H9 (cell line): ENCODE measurements around the gene NPTX1. TPM values are rescaled to one million over a fixed set of nuclear protein-coding genes. Genes with fewer than 3 reads are reported as not detected.

Source experiments
- DNase-seq: peaks from one replicate; pipeline ENCODE4 v3.0.0-alpha.2; 2017
- H2AFZ ChIP-seq: one replicate; pipeline ENCODE4 v1.6.1; 2013; ENCODE audit warnings: mild to moderate bottlenecking, low read length, control low read depth, moderate library complexity
- H2AK5ac ChIP-seq: 2 replicates; pipeline ENCODE4 v1.6.1; 2013; ENCODE audit warnings: low read length, control low read depth, mixed read lengths; ENCODE audit not compliant: insufficient read length
- H2BK120ac ChIP-seq: one replicate; pipeline ENCODE4 v1.6.1; 2013; ENCODE audit warnings: low read depth, mild to moderate bottlenecking, low read length, control low read depth, inconsistent platforms; ENCODE audit not compliant: poor library complexity, severe bottlenecking
- H2BK12ac ChIP-seq: 2 replicates; pipeline ENCODE4 v1.6.1; 2013; ENCODE audit warnings: low read length, control low read depth, mixed read lengths, low read depth; ENCODE audit not compliant: insufficient read length
- H2BK15ac ChIP-seq: 2 replicates; pipeline ENCODE4 v1.6.1; 2013; ENCODE audit warnings: low read depth, low read length, control low read depth
- H2BK20ac ChIP-seq: one replicate; pipeline ENCODE4 v1.6.1; 2013; ENCODE audit warnings: low read depth, mild to moderate bottlenecking, low read length, control low read depth, inconsistent platforms; ENCODE audit not compliant: poor library complexity, severe bottlenecking
- H2BK5ac ChIP-seq: 2 replicates; pipeline ENCODE4 v1.6.1; 2013; ENCODE audit warnings: low read length, control low read depth, mixed read lengths; ENCODE audit not compliant: insufficient read length
- H3K14ac ChIP-seq: 2 replicates; pipeline ENCODE4 v1.6.1; 2013; ENCODE audit warnings: low read length, control low read depth; ENCODE audit not compliant: insufficient read depth
- H3K18ac ChIP-seq: 2 replicates; pipeline ENCODE4 v1.6.1; 2013; ENCODE audit warnings: low read depth, mild to moderate bottlenecking, mixed read lengths, low read length, control low read depth; ENCODE audit not compliant: insufficient read length
- H3K23ac ChIP-seq: 2 replicates; pipeline ENCODE4 v1.6.1; 2013; ENCODE audit warnings: low read length, control low read depth, mixed read lengths, low read depth; ENCODE audit not compliant: insufficient read length
- H3K23me2 ChIP-seq: 2 replicates; pipeline ENCODE4 v1.6.1; 2013; ENCODE audit warnings: low read depth, mild to moderate bottlenecking, mixed read lengths, low read length, control low read depth; ENCODE audit not compliant: insufficient read length, poor library complexity, severe bottlenecking
- H3K27ac ChIP-seq: 2 replicates; pipeline ENCODE4 v1.5.1; 2013; ENCODE audit warnings: low read length, control low read depth, mixed read lengths, low read depth; ENCODE audit not compliant: insufficient read length
- H3K27me3 ChIP-seq: 2 replicates; pipeline ENCODE4 v1.6.1; 2013; ENCODE audit warnings: low read length, control low read depth, inconsistent platforms; ENCODE audit not compliant: insufficient read depth
- H3K4ac ChIP-seq: 2 replicates; pipeline ENCODE4 v1.6.1; 2013; ENCODE audit warnings: low read depth, mild to moderate bottlenecking, control low read depth, inconsistent platforms, low read length, moderate library complexity
- H3K4me1 ChIP-seq: 2 replicates; pipeline ENCODE4 v1.6.1; 2013; ENCODE audit warnings: low read length, control low read depth, inconsistent platforms; ENCODE audit not compliant: insufficient read depth
- H3K4me2 ChIP-seq: 2 replicates; pipeline ENCODE4 v1.6.1; 2013; ENCODE audit warnings: low read length, control low read depth, mixed read lengths; ENCODE audit not compliant: insufficient read length, insufficient read depth
- H3K56ac ChIP-seq: 2 replicates; pipeline ENCODE4 v1.6.1; 2013; ENCODE audit warnings: low read depth, mild to moderate bottlenecking, mixed read lengths, low read length, control low read depth; ENCODE audit not compliant: insufficient read length
- H3K79me1 ChIP-seq: 2 replicates; pipeline ENCODE4 v1.6.1; 2013; ENCODE audit warnings: low read depth, mild to moderate bottlenecking, moderate library complexity, low read length, control low read depth, inconsistent platforms; ENCODE audit not compliant: insufficient read depth, poor library complexity, severe bottlenecking
- H3K79me2 ChIP-seq: 2 replicates; pipeline ENCODE4 v1.6.1; 2013; ENCODE audit warnings: low read length, control low read depth, inconsistent platforms; ENCODE audit not compliant: insufficient read depth
- H3K9ac ChIP-seq: 2 replicates; pipeline ENCODE4 v1.6.1; 2013; ENCODE audit warnings: low read length, control low read depth, mixed read lengths; ENCODE audit not compliant: insufficient read length; ENCODE audit errors: extremely low read depth
- H3K9me3 ChIP-seq: one replicate; pipeline ENCODE4 v1.6.1; 2013; ENCODE audit warnings: low read depth, low read length, inconsistent platforms; ENCODE audit not compliant: control insufficient read depth
- H3T11ph ChIP-seq: one replicate; pipeline ENCODE4 v1.6.1; 2013; ENCODE audit warnings: mild to moderate bottlenecking, low read length, control low read depth, inconsistent platforms
- H4K20me1 ChIP-seq: one replicate; pipeline ENCODE4 v1.6.1; 2013; ENCODE audit not compliant: control insufficient read depth, insufficient read length, insufficient read depth
- H4K5ac ChIP-seq: 2 replicates; pipeline ENCODE4 v1.6.1; 2013; ENCODE audit warnings: low read depth, mild to moderate bottlenecking, mixed read lengths, low read length, control low read depth; ENCODE audit not compliant: insufficient read length
- H4K8ac ChIP-seq: replicated peaks from 2 replicates; pipeline ENCODE4 v1.6.1; 2013; ENCODE audit warnings: low read length, control low read depth, mixed read lengths, low read depth; ENCODE audit not compliant: insufficient read length
- H4K91ac ChIP-seq: 2 replicates; pipeline ENCODE4 v1.6.1; 2013; ENCODE audit warnings: low read depth, mild to moderate bottlenecking, moderate library complexity, mixed read lengths, low read length, control low read depth; ENCODE audit not compliant: insufficient read length
- H3K27ac Mint-ChIP-seq, 3 experiments: 2 replicates in 2 of 3; 3 replicates in 1 of 3; pipeline ENCODE4 v1.8.0; 2020 to 2021; ENCODE audit warnings: mixed read lengths in 3 of 3, mild to moderate bottlenecking in 1 of 3, moderate library complexity in 1 of 3
- H3K27me3 Mint-ChIP-seq: 2 replicates; pipeline ENCODE4 v1.8.0; 2021; ENCODE audit warnings: low read depth, mild to moderate bottlenecking, moderate library complexity, mixed read lengths
- H3K36me3 Mint-ChIP-seq, 3 experiments: 2 replicates in 2 of 3; 3 replicates in 1 of 3; pipeline ENCODE4 v1.8.0; 2020 to 2021; ENCODE audit warnings: low read depth in 3 of 3, mixed read lengths in 3 of 3; ENCODE audit not compliant: insufficient read depth in 1 of 3
- H3K4me1 Mint-ChIP-seq, 2 experiments: 2 replicates each; pipeline ENCODE4 v1.8.0; 2020; ENCODE audit warnings: mixed read lengths in 2 of 2
- H3K4me3 Mint-ChIP-seq, 2 experiments: 2 replicates in 1 of 2; 3 replicates in 1 of 2; pipeline ENCODE4 v1.8.0; 2020 to 2021; ENCODE audit warnings: mild to moderate bottlenecking in 2 of 2, mixed read lengths in 2 of 2, moderate library complexity in 1 of 2
- H3K9me3 Mint-ChIP-seq, 2 experiments: 2 replicates in 1 of 2; 3 replicates in 1 of 2; pipeline ENCODE4 v1.8.0; 2020; ENCODE audit warnings: mild to moderate bottlenecking in 2 of 2, mixed read lengths in 2 of 2, moderate library complexity in 1 of 2
- CTCF ChIP-seq: fragments of 200-600 bp; sonication (generic); conservative IDR thresholded peaks from 3 replicates; pipeline ENCODE4 v1.8.0; 2021; ENCODE audit warnings: antibody characterized with exemption, mild to moderate bottlenecking
- WGBS: extraction: QIAGEN DNeasy Blood & Tissue Kit; methylation state at CpG from one replicate; pipeline ENCODE4 v1.1.7; 2013; ENCODE audit warnings: missing lambda C conversion rate, low lambda C conversion rate, mixed read lengths; ENCODE audit not compliant: insufficient read length; ENCODE audit errors: extremely low coverage; 5-methylcytosine and 5-hydroxymethylcytosine counted together
- total RNA-seq: library from RNA; stranded (reverse); gene quantifications from 2 replicates; pipeline ENCODE4 v1.2.1, GENCODE V29; 2021

The NPTX1 gene
- total RNA-seq, 1 experiment from 2014 or later, result 20.5 TPM

- Histone ChIP-seq H2BK5ac (no peak overlapping the region), H2BK12ac (no peak overlapping the region), H3K79me1 (no peaks in the 10 kb centered on the region), H3K9ac (no peak overlapping the region), H3K4me2 (no peak overlapping the region), H3K14ac (no peak overlapping the region; the same call in 1 of the 2 replicates), H2BK15ac (no peak overlapping the region), H3K79me2 (no peaks in the 10 kb centered on the region), H3K4ac (no peak overlapping the region), H4K91ac (no peak overlapping the region), H3K9me3 (no peaks in the 10 kb centered on the region), H4K5ac (no peak overlapping the region), H3T11ph (no peak overlapping the region), H2BK20ac (no peak overlapping the region), H3K18ac (no peak overlapping the region), H3K23ac (no peak overlapping the region), H4K20me1 (no peaks in the 10 kb centered on the region), H4K8ac (no peak overlapping the region), H3K27ac (no peak overlapping the region), H2AFZ (no peak overlapping the region), H3K56ac (no peak overlapping the region), H3K27me3 (no peaks in the 10 kb centered on the region), H2BK120ac (no peak overlapping the region), H3K23me2 (no peaks in the 10 kb centered on the region), H3K4me1 (no peaks in the 10 kb centered on the region), H2AK5ac (no peak overlapping the region)
- Mint-ChIP-seq H3K4me1 (0 out of 4 replicates have a peak, but pooled peaks cover 0 to 3% of the 10 kb centered on the region in 2 experiments), H3K4me3 (no peak overlapping the region), H3K9me3 (no peaks in the 10 kb centered on the region), H3K27ac (no peak overlapping the region; a peak in 1 of 7 replicates), H3K36me3 (no peaks in the 10 kb centered on the region), H3K27me3 (peaks cover 31% of the 10 kb centered on the region)
- no CpG with 5 or more reads among the region's 15 CpGs for WGBS
- no peak for TF ChIP-seq CTCF
- no peak for DNase-seq
These were observed 35.8 kb upstream of the NPTX1 start for GRCh38 chr17:80512233-80512632.
